Astrocyte (in vitro differentiated cells and primary cell): ENCODE measurements around the gene SHISA8.
A peak's percentile ranks its signal among the peaks of the same experiment; 100 is the strongest.

ENCODE experiments used
- CTCF ChIP-seq: IDR thresholded peaks from 2 replicates; pipeline ENCODE4 v1.5.1; 2011; ENCODE audit warnings: low read depth, mild to moderate bottlenecking, inconsistent platforms, low read length, moderate library complexity; ENCODE audit not compliant: insufficient read depth
- EZH2 ChIP-seq: IDR thresholded peaks from 2 replicates; pipeline ENCODE4 v1.6.1; 2012; ENCODE audit warnings: mild to moderate bottlenecking, low read length, inconsistent platforms; ENCODE audit not compliant: insufficient read depth

DNA sequence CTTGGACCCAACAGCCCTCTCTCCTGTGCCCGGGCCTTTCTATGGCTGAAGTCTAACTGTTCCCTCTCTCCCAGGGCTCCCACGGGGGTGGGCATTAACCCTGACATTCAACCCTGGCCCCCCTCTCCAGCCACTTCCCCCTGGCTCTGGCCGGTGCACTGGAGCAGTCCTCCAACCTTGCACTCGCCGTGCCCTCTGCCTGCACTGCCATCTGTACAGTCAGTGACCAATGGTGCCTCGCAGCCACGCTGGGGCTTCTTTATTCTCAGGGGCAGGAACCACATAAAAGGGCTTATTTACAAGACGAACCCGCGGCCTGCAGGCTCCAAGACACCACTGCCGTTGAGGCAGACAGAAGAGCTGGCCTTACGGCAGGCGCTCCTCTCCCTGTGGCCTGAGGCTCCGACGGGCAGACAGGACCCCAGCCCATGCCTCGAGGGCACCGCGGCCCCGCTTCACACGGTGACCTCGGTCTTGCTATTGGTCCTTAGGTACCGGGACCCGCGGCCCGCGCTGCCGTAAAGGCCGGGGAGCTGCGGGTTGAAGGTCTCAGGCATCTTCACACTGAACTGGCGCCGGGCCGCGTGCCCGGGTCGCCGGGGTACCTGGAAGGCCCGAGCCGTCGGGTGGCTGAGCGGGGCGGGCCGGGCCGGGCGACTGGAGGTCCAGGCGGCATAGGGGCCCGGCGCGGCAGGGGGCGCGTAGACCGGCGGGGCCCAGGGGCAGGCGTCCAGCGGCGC, 5.4 kb downstream of the SHISA8 start:
- no peak for TF ChIP-seq CTCF
- TF ChIP-seq EZH2: peak; percentile 58
